Endothelial cell of hepatic sinusoid (primary cell): Measurements from ENCODE around the gene RAP2C.
"Not testable (repeated sequence)": the region's sequence is repeated elsewhere in the genome, so short reads cannot be mapped to it uniquely, and the experiment has no call there.

ENCODE experiments used
- in situ Hi-C: cut with HindIII; loops from 2 replicates; pipeline ENCODE4 v1.10.0; 2017; ENCODE audit warnings: low sequenced_read_pairs

Gene RAP2C

DNA sequence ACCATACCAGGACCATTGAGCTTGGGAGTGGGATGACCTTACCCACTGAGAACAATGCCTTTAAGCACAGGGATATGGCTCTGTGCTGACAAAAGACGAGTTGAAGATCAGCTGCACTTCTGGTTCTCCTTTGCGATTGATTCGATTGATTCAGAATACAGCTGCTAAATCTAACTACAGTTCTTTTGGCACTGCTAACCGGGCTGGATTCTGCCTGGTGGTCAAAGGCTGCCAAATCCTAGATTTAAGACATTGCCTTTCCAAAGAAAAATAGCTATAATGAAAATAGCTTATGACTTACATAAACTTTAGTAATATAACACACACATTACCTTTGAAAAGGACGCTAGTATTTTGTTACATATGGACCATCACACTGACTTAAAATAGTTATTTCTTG, 18.3 kb downstream of the RAP2C start:
- in situ Hi-C loops = no loop called here

DNA sequence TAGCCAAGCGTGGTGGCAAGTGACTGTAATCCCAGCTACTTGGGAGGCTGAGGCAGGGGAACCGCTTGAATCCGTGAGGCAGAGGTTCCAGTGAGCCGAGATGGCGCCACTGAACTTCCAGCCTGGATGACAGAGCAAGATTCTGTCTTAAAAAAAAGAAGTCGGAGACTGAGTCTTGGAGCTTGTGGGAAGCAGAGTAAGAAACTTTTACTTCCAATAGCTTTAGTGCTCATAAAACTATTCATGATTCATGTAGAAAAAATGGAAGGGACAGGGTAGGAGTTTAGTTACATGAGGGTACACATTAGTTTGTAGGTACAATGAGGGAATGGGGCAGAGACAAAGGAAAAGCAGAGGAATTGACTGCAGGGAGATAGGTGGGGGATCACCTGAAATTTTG, 19.3 kb downstream of the RAP2C start:
- in situ Hi-C loops = no loop called here

DNA sequence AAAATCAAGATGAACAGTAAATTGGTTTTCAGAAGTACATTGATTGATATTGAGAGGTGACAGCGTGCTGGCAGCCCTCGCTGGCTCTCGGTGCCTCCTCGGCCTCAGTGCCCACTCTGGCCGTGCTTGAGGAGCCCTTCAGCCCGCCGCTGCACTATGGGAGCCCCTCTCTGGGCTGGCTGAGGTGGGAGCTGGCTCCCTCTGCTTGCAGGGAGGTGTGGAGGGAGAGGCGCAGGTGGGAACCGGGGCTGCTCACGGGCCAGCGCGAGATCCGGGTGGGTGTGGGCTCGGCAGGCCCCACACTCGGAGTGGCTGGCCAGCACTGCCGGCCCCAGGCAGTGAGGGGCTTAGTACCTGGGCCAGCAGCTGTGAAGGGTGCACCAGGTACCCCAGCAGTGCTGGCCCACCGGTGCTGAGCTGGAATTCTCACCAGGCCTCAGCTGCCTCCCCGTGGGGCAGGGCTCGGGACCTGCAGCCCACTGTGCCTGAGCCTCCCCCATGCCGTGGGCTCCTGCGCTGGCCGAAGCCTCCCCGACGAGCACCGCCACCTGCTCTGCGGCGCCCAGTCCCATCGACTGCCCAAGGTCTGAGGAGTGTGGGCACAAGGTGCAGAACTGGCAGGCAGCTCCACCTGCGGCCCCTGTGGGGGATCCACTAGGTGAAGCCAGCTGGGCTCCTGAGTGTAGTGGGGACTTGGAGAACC, 25.2 kb downstream of the RAP2C start:
- in situ Hi-C loops = no loop called here

DNA sequence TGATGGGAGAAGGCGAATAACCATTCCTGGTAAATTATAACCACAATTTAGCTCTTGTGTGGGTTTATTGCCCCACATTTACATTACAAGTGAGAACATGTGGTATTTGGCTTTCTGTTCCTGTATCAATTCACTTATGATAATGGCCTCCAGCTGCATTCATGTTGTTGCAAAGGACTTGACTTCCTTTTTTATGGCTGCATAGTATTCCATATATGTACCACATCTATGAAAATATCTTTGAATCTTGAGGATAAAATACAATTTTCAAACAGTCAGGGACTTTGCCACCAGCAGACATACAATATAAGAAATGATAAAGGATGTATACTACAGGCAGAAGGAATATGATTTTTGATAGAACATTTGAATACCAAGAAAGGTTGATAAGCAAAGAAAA, 27.3 kb downstream of the RAP2C start:
- in situ Hi-C loops = no loop called here

DNA sequence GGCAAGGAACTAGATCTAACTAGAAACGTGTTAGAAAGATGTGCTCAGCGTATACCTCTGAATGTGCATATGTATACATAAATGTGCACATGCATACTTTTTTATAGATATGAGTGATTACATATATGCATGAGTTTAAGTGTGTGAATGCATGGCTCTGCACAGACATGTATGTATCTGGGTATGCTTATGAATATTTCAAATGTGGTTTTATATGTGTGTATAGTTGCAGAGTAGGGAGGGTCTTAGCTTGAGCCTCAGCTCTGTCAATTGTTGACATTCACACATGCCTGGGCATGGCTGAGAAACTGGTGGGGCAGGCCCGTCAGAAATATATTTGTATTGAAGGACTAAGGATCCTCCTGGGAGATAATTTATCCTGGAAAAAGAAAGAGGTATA, 31.1 kb downstream of the RAP2C start:
- in situ Hi-C loops = no loop called here

DNA sequence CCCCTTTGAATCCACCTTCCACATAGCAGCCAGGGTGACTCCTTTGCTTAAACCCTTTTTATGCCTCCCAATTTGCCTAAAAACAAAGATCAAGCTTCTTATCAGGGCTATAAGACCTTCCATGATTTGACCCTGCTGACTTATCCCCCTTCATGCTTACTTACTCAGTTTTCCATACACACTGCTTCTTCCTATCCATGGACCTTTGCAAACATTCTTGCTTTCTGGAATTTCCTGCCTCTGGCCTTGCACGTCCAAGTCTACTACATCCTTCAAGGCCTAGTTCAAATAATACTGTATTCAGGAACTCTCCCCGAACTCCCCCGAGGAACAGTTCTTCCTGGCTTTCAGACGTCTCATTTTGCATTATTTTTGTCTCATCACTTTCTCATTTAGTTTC, 31.8 kb downstream of the RAP2C start:
- in situ Hi-C loops = no loop called here

DNA sequence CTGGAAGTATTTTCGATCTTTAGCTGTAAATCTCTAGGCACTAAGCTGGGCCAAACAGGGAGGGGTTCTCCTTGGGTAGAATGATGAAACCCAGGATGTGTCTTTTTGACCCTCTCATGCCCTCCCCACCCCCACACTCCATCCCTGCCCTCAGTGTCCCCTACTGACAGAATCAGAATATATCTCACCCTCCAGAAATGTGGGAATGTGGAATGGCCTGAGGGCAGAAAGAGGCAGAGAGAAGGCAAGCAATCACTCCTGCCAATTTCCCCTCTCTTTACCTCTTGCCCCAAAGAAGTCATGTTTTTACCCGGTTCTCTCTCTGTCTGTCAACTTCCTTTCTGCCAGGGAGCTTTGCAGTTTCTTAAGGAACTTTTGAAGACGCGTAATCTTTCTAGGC, 34.4 kb downstream of the RAP2C start:
- in situ Hi-C loops = no loop called here

DNA sequence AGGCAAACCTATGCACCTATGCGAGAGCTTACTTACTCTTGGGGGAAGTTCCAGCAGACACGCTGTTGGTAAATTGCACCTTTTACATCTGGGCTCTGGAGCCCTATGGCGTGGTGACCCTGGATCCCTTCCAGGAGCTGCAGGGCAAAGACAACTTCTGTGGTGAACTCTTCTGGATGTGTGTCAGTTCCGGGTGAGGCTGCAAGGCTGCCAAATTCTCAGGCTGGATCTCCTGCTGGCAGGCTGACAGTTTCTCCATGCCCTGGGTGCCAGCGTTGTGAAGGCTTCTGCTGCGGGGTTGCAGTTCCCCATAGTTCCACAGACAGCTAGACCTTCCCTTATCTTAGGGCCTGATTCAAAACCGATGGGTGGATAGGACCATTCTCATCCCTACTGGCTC, 37.9 kb downstream of the RAP2C start:
- in situ Hi-C loops = no loop called here

DNA sequence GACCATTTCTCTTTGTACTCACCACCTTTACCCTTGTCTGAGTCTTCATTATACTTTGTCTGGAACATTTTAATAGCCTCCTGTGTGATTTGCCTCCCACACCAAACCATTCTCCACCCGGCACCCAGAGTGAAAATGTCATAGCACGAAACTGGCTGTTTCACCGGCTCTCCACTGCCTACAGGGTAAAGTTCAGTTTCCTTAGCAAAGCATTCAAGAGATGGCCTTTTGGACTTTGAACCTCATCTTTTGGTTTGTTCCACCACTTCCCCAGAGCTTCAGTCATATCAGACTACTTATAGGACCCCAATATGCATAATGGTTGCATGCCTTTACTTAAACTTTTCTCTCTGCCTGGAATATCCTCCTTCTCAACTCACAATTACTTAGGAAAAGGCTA, 38.3 kb downstream of the RAP2C start:
- in situ Hi-C loops = no loop called here

DNA sequence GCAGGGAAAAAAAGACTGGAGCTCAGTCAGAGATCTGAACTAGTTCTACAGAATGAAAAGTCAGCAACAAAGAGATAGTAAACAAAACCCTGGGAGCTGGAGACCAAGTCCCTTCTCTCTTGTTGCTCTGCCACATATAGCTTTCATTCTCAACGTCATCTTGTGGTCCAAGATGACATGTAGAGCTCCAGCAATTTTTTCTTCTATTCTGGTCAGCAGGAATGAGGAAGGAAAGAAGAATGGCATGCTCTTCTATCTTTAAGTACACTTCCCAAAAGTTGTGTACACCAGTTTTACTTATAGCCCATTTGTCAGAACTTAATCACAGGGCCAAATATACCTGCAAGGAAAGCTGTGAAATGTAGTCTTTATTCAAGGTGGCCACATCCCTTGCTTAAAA, 45.6 kb downstream of the RAP2C start:
- in situ Hi-C loops = no loop called here

DNA sequence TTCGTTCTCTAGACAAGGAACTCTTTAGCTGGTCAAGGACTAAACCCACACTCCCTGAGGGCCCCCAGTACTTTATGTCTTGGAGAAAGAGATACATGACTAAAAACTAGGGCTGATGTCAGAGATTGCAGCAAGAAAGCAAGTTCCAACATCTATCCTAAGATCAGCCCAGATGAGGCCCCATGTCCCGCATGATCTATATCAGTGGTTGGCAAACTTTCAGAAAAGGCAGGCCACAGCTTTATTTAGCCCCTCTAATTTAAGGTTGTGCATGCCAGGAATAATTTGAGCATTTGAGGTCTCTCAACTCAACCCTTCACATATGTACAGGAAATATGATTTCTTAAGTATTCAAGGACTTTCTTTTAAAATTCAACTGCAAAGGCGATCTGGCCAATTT, 47.4 kb downstream of the RAP2C start:
- in situ Hi-C loops = no loop called here

DNA sequence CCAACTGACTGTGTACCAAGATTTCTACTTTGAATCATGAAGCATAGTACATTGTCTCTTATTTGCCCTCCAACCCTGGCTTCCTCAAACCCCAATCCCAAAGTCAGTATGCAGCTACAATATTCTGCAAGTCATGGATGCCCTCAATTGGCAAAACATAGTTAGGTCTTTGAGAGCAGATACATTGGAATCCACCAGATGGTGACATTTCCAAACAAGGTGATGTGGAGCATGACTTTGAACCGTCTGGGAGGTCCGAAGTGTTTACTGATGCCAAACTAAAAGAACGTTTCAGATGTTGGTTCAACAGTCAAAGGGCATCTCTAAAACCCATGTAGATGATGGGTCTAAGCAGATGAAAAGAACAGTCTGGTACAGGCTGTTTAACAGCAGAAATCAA, 47.8 kb downstream of the RAP2C start:
- in situ Hi-C loops = no loop called here

DNA sequence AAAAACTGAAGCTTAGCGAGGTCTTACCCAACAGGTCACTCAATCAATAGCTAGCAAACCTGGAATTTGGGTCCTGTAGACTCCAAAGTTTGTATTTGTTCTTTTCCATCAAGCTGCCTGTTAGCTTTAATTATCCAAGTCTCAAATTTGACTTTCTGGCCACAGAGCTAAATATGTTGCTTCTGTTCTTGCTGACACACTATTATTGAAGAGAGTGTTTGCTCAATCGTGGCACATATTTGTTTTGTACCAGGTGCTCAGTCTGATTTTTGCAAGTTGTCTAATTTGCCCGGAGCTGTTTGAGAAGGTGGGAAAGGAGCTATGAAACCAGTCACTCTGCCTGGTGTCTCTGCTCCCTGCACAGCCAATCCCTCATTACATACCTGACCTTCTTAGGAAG, 49.7 kb downstream of the RAP2C start:
- in situ Hi-C loops = no loop called here

DNA sequence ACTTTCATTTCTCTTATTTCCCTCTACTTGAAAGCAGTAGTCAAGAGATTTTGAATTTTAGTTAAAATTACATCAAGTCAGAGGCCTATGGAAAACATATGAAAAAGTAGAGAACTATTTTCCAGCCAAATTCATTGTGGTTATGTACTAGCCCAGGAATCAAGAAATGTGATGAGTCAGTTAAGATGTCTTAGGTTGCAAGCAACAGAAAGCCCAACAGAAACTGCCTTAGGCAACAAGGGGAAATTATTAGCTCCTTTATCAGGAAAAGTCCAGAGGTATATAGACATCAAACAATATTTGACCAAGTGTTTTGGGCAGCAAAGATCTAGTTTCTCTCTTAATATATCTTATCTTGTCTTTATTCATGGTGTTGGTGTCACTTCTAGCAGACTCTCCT, 53.6 kb downstream of the RAP2C start:
- in situ Hi-C loops = no loop called here

DNA sequence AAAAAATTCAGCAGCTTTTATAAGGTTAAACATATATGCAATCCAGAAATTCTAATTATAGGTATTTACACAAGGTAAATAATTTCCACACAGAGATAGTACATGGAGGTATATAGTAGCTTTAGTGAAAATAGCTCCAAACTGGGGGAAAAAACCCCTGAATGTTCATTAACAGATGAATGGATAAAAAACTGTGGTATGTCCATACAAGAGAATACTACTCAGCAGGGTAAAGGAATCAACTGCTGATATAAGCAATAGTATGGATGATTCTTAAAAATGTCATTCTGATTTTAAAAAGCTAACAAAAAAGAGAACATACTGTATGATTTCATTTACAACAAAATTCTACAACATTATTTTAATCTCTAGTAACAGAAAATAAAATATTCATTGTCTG, 54.2 kb downstream of the RAP2C start:
- in situ Hi-C loops = no loop called here

DNA sequence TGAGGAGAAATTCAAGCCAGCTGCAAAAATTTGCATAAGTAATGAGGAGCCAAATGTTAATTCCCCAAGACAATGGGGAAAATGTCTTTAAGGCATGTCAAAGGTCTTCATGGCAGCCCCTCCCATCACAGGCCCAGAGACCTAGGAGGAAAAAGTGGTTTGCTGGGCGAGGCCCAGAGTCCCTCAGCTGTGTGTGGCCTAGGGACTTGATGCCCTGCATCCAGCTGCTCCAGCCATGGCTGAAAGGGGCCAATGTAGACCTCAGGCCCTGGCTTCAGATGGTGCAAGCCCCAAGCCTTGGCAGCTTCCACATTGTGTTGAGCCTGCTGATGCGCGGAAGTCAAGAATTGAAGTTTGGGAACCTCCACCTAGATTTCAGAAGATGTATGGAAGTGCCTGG, 56.2 kb downstream of the RAP2C start:
- in situ Hi-C loops = not testable (repeated sequence)

DNA sequence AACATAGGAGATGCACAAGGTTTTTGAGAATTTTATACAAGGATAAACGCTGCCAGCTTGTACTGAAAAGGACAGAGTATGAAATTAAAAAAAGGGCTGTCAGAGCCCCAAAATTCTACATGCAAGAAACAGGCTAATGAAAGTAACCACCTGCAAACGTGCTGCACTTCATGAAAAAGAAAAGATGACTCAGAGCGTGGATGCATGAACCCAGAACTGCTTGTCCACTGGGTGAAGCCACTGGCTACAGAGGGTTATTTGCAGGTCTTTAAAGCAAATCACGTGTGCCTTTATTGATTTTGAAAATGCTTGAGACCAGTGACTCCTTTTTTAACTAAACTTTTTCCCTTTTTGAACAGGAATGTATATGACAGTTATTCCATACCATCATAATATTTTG, 66.1 kb downstream of the RAP2C start:
- in situ Hi-C loops = no loop called here
